HUES6 (cell line): ENCODE results near the gene HOXB1.

Experiments
- H3K27ac ChIP-seq: 2 replicates; pipeline ENCODE4 v1.7.0; 2013; ENCODE audit warnings: low read depth, mild to moderate bottlenecking, low read length, inconsistent platforms
- H3K27me3 ChIP-seq: 2 replicates; pipeline ENCODE4 v1.6.1; 2013; ENCODE audit warnings: low read length; ENCODE audit not compliant: control insufficient read depth, insufficient read depth
- H3K36me3 ChIP-seq: 2 replicates; pipeline ENCODE4 v1.6.1; 2013; ENCODE audit warnings: low read length; ENCODE audit not compliant: control insufficient read depth, insufficient read depth
- H3K4me1 ChIP-seq: 2 replicates; pipeline ENCODE4 v1.6.1; 2013; ENCODE audit warnings: low read length; ENCODE audit not compliant: control insufficient read depth, insufficient read depth
- H3K4me3 ChIP-seq: 2 replicates; pipeline ENCODE4 v1.5.1; 2013; ENCODE audit warnings: low read depth, low read length
- H3K9ac ChIP-seq: one replicate; pipeline ENCODE4 v1.6.1; 2013; ENCODE audit warnings: mild to moderate bottlenecking, low read length
- H3K9me3 ChIP-seq: 2 replicates; pipeline ENCODE4 v1.6.1; 2013; ENCODE audit warnings: low read depth, low read length; ENCODE audit not compliant: control insufficient read depth, insufficient read depth

Gene HOXB1

GRCh38 chr17:48552466-48553189 lies 21.8 kb upstream of the HOXB1 start:
- H3K9ac ChIP-seq, result peak overlapping the region; percentile 18
- H3K4me3 ChIP-seq, result peak overlapping the region; percentile 50
- peaks cover 56% of the 10 kb centered on the region for H3K4me1 ChIP-seq
- no peak overlapping the region for H3K27ac ChIP-seq
- H3K9me3 ChIP-seq, result no peaks in the 10 kb centered on the region
- H3K36me3 ChIP-seq, result no peaks in the 10 kb centered on the region
- H3K27me3 ChIP-seq, result peaks cover 98% of the 10 kb centered on the region

GRCh38 chr17:48551596-48552465 lies 21.0 kb upstream of the HOXB1 start:
- Histone ChIP-seq H3K9me3 (no peaks in the 10 kb centered on the region), H3K4me3 (peak overlapping the region; percentile 50), H3K4me1 (peaks cover 60% of the 10 kb centered on the region), H3K27me3 (peaks cover 98% of the 10 kb centered on the region), H3K9ac (no peak overlapping the region), H3K27ac (no peak overlapping the region), H3K36me3 (no peaks in the 10 kb centered on the region)

GRCh38 chr17:48551214-48551555 lies 20.4 kb upstream of the HOXB1 start:
- Histone ChIP-seq H3K36me3 (no peaks in the 10 kb centered on the region), H3K9ac (no peak overlapping the region), H3K4me3 (peak overlapping the region; percentile 50; the same call in 1 of the 2 replicates), H3K27me3 (peaks cover 98% of the 10 kb centered on the region), H3K27ac (no peak overlapping the region), H3K9me3 (no peaks in the 10 kb centered on the region), H3K4me1 (peaks cover 63% of the 10 kb centered on the region)

- Histone ChIP-seq H3K9me3 (no peaks in the 10 kb centered on the region), H3K36me3 (no peaks in the 10 kb centered on the region), H3K4me1 (peaks cover 69% of the 10 kb centered on the region), H3K27ac (no peak overlapping the region), H3K4me3 (peak overlapping the region; percentile 55), H3K27me3 (peaks cover 98% of the 10 kb centered on the region), H3K9ac (peak overlapping the region; percentile 43)
These were observed 19.8 kb upstream of the HOXB1 start for GRCh38 chr17:48550502-48551213.

GRCh38 chr17:48549914-48550501 lies 19.2 kb upstream of the HOXB1 start:
- no peak overlapping the region for H3K27ac ChIP-seq
- H3K4me1 ChIP-seq, result peaks cover 75% of the 10 kb centered on the region
- H3K36me3 ChIP-seq, result no peaks in the 10 kb centered on the region
- peak overlapping the region; percentile 55 for H3K4me3 ChIP-seq
- H3K27me3 ChIP-seq, result peaks cover 99% of the 10 kb centered on the region
- no peaks in the 10 kb centered on the region for H3K9me3 ChIP-seq
- no peak overlapping the region for H3K9ac ChIP-seq

- no peaks in the 10 kb centered on the region for H3K9me3 ChIP-seq
- 0 out of 2 replicates have a peak overlapping the region, but pooled peaks have one; percentile 28 for H3K4me3 ChIP-seq
- peaks cover 73% of the 10 kb centered on the region for H3K4me1 ChIP-seq
- H3K27ac ChIP-seq, result no peak overlapping the region
- H3K9ac ChIP-seq, result no peak overlapping the region
- no peaks in the 10 kb centered on the region for H3K36me3 ChIP-seq
- peaks cover 97% of the 10 kb centered on the region for H3K27me3 ChIP-seq
These were observed 18.4 kb upstream of the HOXB1 start for GRCh38 chr17:48549281-48549630.

- H3K4me1 ChIP-seq, result peaks cover 72% of the 10 kb centered on the region
- H3K9ac ChIP-seq, result peak overlapping the region; percentile 58
These were observed 17.9 kb upstream of the HOXB1 start for GRCh38 chr17:48548523-48549280.

GRCh38 chr17:48547808-48548522 lies 17.2 kb upstream of the HOXB1 start:
- Histone ChIP-seq H3K4me3 (peak overlapping the region; percentile 80), H3K27me3 (peaks cover 97% of the 10 kb centered on the region), H3K27ac (no peak overlapping the region), H3K9ac (peak overlapping the region; percentile 58), H3K9me3 (no peaks in the 10 kb centered on the region), H3K4me1 (peaks cover 69% of the 10 kb centered on the region), H3K36me3 (no peaks in the 10 kb centered on the region)

More at GRCh38 chr17:48548523-48549280, 17.9 kb upstream of the HOXB1 start:
- H3K36me3 ChIP-seq, result no peaks in the 10 kb centered on the region
- peaks cover 97% of the 10 kb centered on the region for H3K27me3 ChIP-seq
- H3K27ac ChIP-seq, result peak overlapping the region; percentile 5; the same call in 1 of the 2 replicates
- H3K4me3 ChIP-seq, result peak overlapping the region; percentile 28
- no peaks in the 10 kb centered on the region for H3K9me3 ChIP-seq

GRCh38 chr17:48546924-48547807 lies 16.4 kb upstream of the HOXB1 start:
- Histone ChIP-seq H3K27ac (no peak overlapping the region; the same call in 1 of the 2 replicates), H3K4me1 (peaks cover 67% of the 10 kb centered on the region), H3K27me3 (peaks cover 97% of the 10 kb centered on the region), H3K36me3 (no peaks in the 10 kb centered on the region), H3K9ac (peak overlapping the region; percentile 72), H3K9me3 (no peaks in the 10 kb centered on the region), H3K4me3 (peak overlapping the region; percentile 80; the same call in 1 of the 2 replicates)
